ENCODE results near the gene CRYL1.

CRYL1 gene

GRCh38 chr13:20362484-20363041, 163.1 kb downstream of the CRYL1 start:
- DNase-seq, result no peak

- no peak for DNase-seq
These were observed 164.7 kb downstream of the CRYL1 start for GRCh38 chr13:20360835-20361412.

- DNase-seq, result no peak
These were observed 165.6 kb downstream of the CRYL1 start for GRCh38 chr13:20360041-20360491.

GRCh38 chr13:20359335-20359734, 166.3 kb downstream of the CRYL1 start:
- no peak for DNase-seq

- no peak for DNase-seq
These were observed 167.6 kb downstream of the CRYL1 start for GRCh38 chr13:20358022-20358421.

GRCh38 chr13:20356444-20356843, 169.2 kb downstream of the CRYL1 start:
- DNase-seq, result no peak

GRCh38 chr13:20354722-20355121, 170.9 kb downstream of the CRYL1 start:
- DNase-seq, result no peak

- DNase-seq, result no peak
These were observed 171.7 kb downstream of the CRYL1 start for GRCh38 chr13:20353973-20354372.
